HG03558 (cell line): ENCODE results near the gene ABL2.
"Not testable (repeated sequence)": the region's sequence is repeated elsewhere in the genome, so short reads cannot be mapped to it uniquely, and the experiment has no call there.

Experiments used
- ATAC-seq: cut with Tn5 transposase; IDR thresholded peaks from one replicate; pipeline ENCODE4 v1.9.1; 2021; ENCODE audit warnings: moderate number of reproducible peaks; ENCODE audit not compliant: unreplicated experiment; ENCODE audit errors: extremely low read depth

ABL2 gene

DNA sequence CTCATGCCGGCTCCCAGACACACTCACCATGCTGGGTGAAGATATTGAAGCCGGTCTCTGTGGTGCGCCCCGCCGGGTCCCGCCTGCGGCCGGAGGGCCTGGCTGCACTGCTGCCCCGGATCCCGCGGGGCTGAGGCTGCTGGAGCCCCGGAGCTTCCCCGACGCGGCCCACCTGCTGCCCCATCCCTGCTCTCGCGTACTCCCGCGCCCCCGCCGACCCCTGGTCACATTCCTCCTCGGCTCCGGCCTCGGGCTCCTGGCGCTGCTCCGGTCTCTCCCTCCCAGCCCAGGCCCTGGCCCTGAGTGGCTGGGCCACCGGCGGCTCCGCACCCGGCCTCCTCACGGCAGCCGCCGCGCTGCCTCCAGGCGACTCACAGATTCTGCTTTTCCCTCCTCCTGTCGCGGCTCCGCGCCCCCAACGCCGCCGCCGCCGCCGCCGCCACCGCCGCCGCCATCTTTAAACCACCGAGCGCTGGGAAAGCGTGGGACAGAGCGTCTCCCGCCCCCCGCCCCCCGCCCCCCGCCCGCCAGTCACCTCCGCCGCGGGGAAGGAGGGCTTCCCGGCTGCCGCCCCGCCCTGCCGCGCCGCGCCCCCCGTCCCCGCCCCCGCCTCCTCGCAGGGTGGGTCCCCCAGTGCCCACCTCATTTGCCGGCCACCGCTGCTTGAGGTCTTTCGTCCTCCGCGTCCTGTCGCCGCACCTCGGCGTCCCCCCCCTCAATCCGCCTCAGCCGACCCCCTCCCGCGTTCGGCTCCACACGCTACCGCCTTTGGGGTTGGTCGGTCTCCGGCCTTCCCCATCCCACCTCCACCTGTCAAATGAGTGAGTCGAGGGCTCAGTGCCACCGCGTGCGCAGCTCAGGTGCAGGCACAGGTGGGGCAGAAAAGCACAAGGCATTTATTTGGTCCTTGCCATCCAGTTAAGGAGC lies at the start of gene ABL2:
ABL2 (minus strand) TSS at position 464 of the 927 bp plus-strand sequence; CDS start at position 184, 280 bp downstream.
- ATAC-seq = no peak

DNA sequence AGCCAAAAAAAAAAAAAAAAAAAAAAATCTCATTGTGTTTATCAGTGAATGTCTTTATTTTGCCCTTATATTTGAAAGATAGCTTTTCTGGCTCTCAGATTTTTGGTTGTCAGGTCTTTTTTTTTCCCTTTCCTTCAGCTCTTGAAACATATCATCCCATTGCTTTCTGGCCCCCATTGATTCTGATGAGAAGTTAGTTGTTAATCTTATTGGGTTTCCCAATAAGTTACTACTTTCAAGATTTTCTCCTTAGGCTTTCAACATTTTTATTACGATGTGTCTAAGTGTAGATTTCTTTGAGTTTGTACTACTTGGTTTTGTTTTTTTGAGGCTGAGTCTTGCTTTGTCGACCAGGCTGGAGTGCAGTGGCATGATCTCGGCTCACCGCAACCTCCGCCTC lies 49.4 kb upstream of the ABL2 start:
- ATAC-seq = no peak

GRCh38 chr1:179274424-179274823 lies 44.9 kb upstream of the ABL2 start:
- ATAC-seq = not testable (repeated sequence)

- no peak for ATAC-seq
Measured at GRCh38 chr1:179269071-179269470, 39.6 kb upstream of the ABL2 start.

- ATAC-seq = no peak
Measured at GRCh38 chr1:179264507-179264906, 35.0 kb upstream of the ABL2 start.

DNA sequence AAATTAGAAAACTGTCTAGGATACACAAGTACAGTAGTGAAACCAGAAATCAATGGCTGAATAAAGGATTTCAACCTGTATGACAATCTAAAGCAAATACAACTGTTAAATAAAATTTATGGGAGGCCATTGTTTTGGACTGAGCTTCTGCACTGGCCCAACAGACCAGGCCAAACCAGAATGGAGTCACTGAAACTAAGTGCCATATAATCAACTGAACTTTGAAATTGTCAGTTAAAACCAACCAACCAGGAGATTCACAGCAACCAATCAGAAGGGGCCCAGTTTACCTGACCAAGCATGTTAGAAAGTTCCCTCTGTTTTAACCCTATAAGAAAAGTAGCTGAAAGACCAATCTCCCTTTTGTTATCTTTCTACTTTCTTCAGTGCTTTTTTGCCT lies 33.6 kb upstream of the ABL2 start:
- ATAC-seq = no peak

DNA sequence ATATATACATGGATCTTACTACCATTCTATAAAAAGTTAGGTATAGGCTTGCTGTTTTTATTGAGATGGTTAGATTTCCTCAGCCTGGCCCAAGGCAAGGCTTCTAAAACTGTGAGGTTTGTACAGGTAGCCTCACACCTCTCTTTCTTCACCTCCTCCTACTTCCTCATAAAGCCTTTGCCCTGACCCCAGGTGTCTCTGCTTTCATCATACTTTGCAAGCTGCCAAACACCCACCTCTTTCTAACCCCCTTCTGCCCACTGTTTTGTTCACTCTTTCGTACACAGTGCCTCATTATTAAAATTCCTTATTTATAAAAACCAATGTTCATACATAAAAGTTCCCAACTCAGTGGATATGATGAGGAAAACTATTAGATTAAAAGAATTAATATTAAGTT lies 32.7 kb upstream of the ABL2 start:
- ATAC-seq = no peak

DNA sequence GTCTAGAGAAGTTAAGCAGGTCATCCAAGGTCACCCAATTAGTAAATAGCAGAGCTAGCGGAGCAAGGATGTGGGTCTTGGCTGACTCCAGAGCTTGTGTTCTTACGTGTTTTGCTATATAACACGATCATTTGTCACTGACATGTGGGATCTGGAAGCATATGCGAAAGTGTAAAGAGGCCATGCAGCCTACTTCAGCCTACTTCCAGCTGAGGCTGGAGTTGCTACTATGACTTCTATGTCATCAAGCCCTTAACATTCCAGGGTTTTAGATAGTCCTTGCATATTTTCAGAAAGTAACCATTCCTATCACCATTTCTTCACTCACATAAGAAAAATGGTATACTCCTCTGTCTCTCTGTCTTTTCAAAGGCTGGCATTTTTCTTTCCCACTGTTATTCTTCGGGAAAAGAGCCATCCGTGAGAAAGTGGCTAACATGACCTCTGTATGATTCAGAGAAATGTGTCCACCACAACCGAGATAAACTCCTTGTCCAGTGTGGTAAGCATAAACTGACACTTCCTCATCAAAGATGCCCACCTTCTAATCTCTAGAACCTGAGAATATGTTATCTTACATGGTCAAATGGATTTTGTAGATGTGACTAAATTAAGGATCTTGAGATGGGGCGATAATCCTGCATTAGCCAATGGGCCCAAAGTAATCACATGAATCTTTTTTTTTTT lies 24.0 kb upstream of the ABL2 start:
- ATAC-seq = no peak

DNA sequence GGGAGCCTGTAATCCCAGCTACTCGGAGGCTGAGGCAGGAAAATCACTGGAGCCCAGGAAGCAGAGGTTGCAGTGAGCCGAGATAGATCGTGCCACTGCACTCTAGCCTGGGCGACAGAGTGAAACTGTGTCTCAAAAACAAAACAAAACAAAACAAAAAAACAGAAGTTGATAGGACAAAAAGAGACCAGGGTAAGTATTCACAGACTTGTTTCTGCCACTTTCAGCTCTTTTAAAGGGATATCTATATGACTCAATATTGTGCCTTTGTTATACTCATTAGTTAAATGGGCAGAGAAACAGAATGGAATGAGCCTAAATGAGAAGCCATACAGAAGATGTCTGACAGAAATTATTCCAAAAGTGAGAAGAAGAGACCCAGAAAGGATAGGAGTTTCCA lies 23.1 kb upstream of the ABL2 start:
- ATAC-seq = no peak

DNA sequence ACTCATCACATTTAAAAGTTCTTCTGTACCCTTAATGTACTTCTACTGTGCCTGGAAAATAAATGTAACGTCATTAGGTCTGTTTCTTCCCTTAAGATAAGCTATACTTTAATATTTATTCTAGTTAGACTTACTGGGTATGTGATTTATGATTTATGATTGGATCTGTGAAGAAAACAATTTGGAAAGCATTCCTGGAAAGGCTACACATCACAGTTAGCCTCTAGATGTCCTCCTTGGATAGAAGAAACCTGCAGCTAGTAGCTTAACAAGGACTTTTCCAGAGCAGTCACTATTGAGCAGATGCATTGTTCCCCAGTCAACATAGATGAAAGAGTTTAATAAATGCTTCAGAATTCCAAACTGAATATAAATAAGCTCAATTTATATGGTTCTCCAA lies 22.2 kb upstream of the ABL2 start:
- no peak for ATAC-seq

- no peak for ATAC-seq
Measured at GRCh38 chr1:179247923-179248322, 18.4 kb upstream of the ABL2 start.

DNA sequence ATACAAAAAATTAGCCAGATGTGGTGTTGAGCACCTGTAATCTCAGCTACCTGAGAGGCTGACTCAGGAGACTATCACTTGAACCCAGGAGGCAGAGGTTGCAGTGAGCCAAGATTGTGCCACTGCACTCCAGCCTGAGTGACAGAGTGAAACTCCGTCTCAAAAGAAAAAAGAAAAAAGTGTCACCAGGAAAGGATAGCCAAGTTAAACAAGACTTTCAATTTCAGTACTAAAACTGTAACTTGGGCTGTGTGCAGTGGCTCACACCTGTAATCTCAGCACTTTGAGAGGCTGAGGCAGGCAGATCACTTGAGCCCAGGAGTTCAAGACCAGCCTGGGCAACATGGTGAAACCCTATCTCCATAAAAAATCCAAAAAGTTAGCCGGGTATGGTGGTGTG lies 15.9 kb upstream of the ABL2 start:
- not testable (repeated sequence) for ATAC-seq

- ATAC-seq = no peak
Measured at GRCh38 chr1:179241530-179242097, 12.1 kb upstream of the ABL2 start.

GRCh38 chr1:179237222-179237621 lies 7.7 kb upstream of the ABL2 start:
- ATAC-seq = no peak

- no peak for ATAC-seq
Measured at GRCh38 chr1:179234863-179235262, 5.4 kb upstream of the ABL2 start.

GRCh38 chr1:179231923-179232322 lies 2.4 kb upstream of the ABL2 start:
- no peak for ATAC-seq

GRCh38 chr1:179230721-179231120 lies 1.2 kb upstream of the ABL2 start:
- no peak for ATAC-seq

- no peak for ATAC-seq
Measured at GRCh38 chr1:179230251-179230650, 774 bp upstream of the ABL2 start.

GRCh38 chr1:179228783-179229213 lies 679 bp downstream of the ABL2 start:
- no peak for ATAC-seq

DNA sequence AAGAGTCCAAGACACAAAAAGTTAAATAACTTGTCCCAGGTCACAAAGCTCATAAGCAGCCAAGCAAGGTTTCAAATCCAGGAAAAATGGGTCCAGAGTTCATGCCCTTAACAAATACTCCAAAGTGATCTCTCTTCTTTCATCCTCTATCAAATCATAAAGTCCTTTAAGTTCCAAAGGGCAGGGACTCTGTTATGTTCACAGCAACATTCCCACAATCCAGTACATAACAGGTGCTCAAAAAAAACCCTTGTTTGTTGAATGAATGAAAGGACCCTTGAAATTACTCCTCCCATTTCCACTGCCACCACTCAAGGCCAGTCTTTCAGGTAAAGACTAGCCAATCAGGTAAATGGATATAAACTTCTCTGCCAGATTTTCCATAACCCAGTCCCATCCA lies 2.7 kb downstream of the ABL2 start:
- no peak for ATAC-seq

GRCh38 chr1:179224466-179224865 lies 5.0 kb downstream of the ABL2 start:
- not testable (repeated sequence) for ATAC-seq
